HG03520 (cell line): Measurements from ENCODE around the gene CCDC117.

Source experiments
- ATAC-seq: cut with Tn5 transposase; IDR thresholded peaks from one replicate; pipeline ENCODE4 v1.9.1; 2021; ENCODE audit warnings: mild to moderate bottlenecking, moderate library complexity; ENCODE audit not compliant: unreplicated experiment

Gene CCDC117

DNA sequence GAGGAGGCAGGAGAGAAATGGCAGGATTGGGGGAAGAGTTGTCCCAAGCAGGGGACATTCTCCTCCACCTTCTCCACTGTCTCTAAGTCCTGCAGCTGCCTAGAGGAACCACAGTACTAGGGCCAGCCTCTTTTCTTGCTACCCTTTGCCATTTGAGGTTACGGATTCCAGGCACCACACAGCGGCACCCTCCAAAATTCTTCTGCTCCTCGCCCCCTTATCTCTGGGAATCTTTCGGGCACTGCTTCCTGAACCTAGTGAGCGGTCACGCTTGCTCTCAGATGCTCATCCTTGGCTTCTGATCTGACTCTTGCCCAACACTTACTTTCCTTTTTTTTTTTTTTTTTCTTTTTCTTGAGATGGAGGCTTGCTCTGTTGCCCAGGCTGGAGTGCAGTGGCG lies 54.4 kb downstream of the CCDC117 start:
- no peak for ATAC-seq

DNA sequence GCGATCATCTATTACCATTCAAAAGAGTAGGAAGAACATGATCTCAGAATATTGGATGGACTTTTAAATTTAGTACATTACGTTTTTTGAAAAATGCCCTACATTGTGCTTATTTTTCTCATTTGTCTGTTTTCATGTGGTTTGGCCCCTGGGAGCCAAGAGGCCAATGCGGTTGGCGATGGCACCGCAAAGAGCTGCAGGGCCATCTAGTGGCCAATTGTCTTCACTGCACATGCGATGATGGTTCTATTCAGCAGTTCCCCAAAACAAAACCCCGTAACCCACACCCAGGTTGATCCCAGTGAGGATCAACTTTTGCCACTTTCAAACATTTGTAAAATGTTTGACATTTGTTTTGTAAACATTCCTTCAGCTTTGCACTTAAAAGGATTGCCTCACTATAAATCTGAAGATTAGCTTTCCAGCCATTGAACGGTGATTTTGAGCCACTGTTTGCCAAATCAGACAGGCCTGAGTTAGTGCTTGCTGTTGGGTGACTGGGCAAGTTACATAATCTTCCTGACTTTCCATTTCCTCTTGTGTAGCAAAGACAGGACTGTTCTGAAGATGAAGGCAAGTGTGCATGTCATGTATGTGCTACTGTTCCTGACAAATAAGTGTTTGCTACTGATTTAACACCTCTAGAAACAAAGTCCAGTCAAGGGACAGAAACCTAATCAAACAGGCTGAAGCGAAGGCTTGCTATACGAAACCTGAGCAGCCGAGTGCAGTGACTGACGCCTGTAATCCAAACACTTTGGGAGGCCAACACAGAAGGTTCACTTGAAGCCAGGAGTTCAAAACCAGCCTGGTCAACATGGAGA lies 57.1 kb downstream of the CCDC117 start:
- ATAC-seq, result no peak

DNA sequence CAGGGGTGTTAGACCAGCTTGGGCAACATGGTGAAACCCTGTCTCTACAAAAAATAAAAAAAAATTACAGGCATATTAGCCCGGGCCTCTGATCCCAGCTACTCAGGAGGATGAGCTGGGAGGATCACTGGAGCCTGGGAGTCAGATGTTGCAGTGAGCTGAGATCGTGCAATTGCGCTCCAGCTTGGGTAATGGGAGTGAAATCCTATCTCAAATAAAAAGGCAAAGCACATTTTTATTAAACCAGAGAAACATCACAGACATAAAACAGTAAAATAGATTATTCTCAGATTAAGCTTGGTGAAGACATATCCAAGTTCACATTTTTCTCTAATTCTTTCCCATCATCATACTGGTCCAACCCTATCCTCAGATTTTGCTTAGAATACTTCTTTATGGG lies 57.9 kb downstream of the CCDC117 start:
- no peak for ATAC-seq

DNA sequence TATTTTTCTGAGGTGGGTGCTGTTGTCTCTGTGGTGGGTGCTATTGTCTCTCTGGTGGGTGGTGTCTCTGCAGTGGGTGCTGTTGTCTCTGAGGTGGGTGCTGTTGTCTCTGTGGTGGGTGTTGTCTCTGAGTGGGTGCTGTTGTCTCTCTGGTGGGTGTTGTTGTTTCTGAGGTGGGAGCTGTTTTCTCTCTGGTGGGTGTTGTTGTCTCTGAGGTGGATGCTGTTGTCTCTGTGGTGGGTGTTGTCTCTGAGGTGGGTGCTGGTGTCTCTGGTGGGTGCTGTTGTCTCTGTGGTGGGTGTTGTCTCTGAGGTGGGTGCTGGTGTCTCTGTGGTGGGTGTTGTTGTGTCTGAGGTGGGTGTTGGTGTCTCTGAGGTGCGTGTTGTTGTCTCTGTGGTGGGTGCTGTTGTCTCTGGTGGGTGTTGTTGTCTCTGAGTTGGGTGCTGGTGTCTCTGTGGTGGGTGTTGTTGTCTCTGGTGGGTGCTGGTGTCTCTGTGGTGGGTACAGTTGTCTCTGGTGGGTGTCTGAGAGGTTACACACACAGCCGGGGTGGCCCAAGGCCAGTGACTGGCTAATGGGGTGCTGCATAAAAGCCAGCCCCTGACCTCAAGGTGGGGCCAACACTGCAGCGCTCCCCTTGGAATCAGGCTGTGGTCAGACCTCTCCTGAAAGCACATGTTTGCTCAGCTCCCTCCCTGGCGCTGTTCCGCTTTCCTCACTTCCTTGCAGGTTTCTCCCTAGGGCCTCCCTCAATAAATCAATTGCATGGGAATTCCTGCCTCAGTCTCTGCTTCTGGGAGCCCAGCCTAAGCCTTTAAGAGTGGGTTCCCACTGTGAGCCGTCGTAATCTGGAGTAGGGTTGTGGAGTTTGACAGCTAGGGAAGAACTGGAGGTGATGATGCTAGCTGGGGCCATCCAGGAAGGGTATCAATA lies 58.9 kb downstream of the CCDC117 start:
- no peak for ATAC-seq

DNA sequence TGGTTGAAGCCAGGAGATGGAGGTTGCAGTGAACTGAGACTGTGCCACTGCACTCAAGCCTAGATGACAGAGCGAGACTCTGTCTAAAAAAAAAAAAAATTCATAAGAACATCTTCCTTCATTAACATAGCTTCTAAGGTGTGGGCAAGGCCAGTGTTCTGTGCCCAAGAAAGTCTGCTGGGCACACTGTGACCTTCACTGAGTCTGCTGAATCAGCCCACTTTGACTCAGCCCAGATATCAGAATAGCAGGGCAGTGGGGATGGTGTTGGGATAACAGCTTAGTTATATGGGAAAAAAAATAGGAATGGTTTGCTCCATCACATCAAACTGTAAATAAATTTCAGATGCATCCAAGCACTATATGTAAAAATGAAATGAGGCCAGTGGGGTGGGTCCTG lies 60.2 kb downstream of the CCDC117 start:
- no peak for ATAC-seq

DNA sequence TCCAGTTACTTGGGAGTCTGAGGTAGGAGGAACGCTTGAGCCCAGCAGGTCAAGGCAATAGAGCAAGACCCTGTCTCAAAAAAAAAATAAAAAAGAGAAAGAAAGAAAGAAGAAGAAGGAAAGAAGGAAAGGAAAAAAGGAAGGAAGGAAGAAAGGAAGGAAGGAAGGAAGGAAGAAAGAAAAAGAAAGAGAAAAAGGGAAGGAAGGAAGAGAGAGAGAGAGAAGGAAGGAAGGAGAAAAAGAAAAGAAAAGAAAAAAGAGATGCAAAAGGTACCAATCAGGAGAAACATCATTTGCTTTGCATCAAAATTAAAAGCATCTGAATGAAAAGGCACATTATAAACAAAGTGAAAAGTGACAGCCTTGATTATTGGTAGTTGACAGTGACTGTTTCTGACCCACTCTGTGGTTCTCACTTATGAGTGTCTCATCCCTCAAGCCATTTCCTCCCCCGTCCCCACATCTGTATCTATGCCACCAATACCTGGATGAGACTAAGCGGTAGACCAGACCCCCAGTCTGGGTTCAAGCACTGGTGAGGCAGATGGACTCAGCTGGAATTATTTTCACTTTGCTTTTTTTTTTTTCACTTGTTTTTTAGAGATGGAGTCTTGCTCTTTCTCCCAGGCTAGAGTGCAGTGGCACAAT lies 60.9 kb downstream of the CCDC117 start:
- ATAC-seq, result no peak

DNA sequence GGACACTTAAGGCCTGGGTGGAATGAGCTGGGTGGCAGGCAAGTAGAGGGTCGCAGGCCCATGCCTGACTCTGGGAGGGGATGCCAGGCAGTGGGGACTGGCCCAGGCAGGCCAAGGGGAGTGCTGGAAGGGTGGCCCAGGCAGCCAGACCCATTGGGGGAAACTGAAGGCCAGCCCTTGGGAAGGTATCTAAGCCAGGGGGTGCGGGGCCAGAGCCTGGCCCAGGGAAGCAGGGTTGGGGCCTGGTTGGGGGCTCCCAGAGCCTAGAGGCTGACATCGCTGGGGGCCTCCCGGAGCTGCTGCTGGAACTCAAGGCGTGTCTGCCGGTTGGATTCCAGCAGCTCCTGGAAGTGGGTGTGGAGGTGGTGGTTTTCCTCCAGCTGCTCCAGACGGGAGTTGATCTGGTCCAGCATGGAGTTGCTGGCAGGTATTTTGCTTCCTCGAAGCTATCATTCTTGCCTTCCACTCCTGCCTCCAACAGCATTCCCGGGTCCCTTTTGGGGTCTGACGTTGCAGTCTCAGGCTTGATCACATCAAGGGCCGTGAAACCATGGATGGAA lies 63.2 kb downstream of the CCDC117 start:
- ATAC-seq, result no peak

DNA sequence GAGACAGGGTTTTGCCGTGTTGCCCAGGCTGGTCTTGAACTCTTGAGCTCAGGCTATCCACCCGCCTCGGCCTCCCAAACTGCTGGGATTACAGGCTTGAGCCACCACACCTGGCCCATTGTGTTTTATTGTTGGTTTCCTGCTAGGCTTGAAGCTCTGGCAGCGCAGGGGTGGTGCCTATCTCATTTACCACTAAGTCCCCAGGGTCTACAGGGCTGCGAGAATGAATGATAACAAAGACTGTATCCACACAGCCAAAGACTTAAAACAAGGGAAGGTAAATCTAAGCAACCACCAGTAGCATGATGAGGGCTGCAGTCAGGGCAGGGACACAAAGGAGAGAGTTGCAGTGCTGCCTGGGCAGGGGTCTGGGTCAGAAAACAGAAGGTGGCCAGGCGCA lies 65.1 kb downstream of the CCDC117 start:
- no peak for ATAC-seq
